GM12878 (cell line): ENCODE results near the gene TMEM17.

Experiments
- CEBPB ChIP-seq, 2 experiments: fragments of 150-350 bp in 1 of 2; IDR thresholded peaks; 2 replicates each; pipeline ENCODE4 v1.6.1; 2012 to 2014; ENCODE audit warnings: low read depth in 2 of 2, low read length in 2 of 2, borderline replicate concordance in 1 of 2, inconsistent platforms in 1 of 2
- EP300 ChIP-seq, 2 experiments: fragments of 150-350 bp in 1 of 2; IDR thresholded peaks; 2 replicates each; pipeline ENCODE4 v1.6.1; 2011 to 2012; ENCODE audit warnings: low read depth in 2 of 2, low read length in 2 of 2, borderline replicate concordance in 1 of 2, improper control_type of control experiment in 1 of 2, inconsistent platforms in 1 of 2; ENCODE audit not compliant: control insufficient read depth in 1 of 2
- POLR2AphosphoS5 ChIP-seq: IDR thresholded peaks from 2 replicates; pipeline ENCODE4 v1.6.1; 2011; ENCODE audit warnings: mild to moderate bottlenecking, low read length, inconsistent platforms
- RBBP5 ChIP-seq: fragments of 200-600 bp; sonication (generic); conservative IDR thresholded peaks from 2 replicates; pipeline ENCODE4 v1.6.1; 2016
- RFX5 ChIP-seq: IDR thresholded peaks from 2 replicates; pipeline ENCODE4 v1.6.1; 2011; ENCODE audit warnings: low read depth, low read length, improper control_type of control experiment
- TF ChIP-seq, protein P1 (sequence below): IDR thresholded peaks from 2 replicates; pipeline ENCODE4 v1.6.1; 2012; ENCODE audit warnings: low read depth, low read length, improper control_type of control experiment
- TF ChIP-seq, protein P2 (sequence below), 3 experiments: IDR thresholded peaks in 2 of 3; conservative IDR thresholded peaks in 1 of 3; 2 replicates each; pipeline ENCODE4 v1.5.1; 2011; ENCODE audit warnings: low read depth in 3 of 3, low read length in 3 of 3, mild to moderate bottlenecking in 3 of 3, control low read depth in 2 of 3, moderate library complexity in 2 of 3, inconsistent platforms in 1 of 3, mixed read lengths in 1 of 3; ENCODE audit not compliant: control insufficient read depth in 2 of 3, insufficient read depth in 1 of 3; ENCODE audit errors: extremely low read depth in 1 of 3

DNA sequence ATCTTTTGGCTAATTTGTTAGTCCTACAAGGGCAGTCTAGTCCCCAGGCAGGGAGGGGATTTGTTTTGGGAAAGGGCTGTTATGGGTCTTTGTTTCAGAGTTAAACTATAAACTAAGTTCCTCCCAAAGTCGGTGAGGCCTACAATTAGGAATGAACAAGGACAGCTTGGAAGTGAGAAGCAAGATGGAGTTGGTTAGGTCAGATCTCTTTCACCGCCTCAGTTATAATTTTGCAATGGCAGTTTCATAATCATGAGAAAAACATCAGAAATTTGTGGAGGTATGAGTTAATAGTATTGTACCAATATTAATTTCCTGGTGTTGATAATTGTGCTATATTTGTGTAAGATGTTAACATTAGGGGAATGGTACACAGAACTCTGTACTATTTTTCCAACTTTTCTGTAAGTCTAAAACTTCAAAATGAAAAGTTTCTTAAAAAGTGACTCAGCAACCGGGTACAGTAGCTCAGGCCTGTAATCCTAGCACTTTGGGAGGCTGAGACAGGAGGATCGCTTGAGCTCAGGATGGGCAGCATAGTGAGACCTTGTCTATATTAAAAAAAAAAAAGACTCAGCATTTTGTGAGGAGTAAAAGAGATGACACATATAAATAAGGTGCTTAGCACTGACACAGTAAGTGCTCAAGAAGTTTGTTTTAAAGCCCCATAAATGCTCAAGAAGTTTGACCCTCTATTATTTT is 40.8 kb downstream of the TMEM17 start:
- TF ChIP-seq RBBP5: no peak
- TF ChIP-seq EP300 (IDR thresholded peaks at IDR 0.05; ENCODE audit: borderline replicate concordance in 1 of 2, control insufficient read depth in 1 of 2, low read depth in 2 of 2, low read length in 2 of 2): no peak
- no peak for TF ChIP-seq POLR2AphosphoS5
- TF ChIP-seq RFX5: no peak
- TF ChIP-seq, protein P1, sequence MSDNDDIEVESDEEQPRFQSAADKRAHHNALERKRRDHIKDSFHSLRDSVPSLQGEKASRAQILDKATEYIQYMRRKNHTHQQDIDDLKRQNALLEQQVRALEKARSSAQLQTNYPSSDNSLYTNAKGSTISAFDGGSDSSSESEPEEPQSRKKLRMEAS: no peak
- TF ChIP-seq CEBPB (IDR thresholded peaks at IDR 0.05; ENCODE audit: borderline replicate concordance in 1 of 2, low read depth in 2 of 2, low read length in 2 of 2): no peak
- TF ChIP-seq, protein P2, sequence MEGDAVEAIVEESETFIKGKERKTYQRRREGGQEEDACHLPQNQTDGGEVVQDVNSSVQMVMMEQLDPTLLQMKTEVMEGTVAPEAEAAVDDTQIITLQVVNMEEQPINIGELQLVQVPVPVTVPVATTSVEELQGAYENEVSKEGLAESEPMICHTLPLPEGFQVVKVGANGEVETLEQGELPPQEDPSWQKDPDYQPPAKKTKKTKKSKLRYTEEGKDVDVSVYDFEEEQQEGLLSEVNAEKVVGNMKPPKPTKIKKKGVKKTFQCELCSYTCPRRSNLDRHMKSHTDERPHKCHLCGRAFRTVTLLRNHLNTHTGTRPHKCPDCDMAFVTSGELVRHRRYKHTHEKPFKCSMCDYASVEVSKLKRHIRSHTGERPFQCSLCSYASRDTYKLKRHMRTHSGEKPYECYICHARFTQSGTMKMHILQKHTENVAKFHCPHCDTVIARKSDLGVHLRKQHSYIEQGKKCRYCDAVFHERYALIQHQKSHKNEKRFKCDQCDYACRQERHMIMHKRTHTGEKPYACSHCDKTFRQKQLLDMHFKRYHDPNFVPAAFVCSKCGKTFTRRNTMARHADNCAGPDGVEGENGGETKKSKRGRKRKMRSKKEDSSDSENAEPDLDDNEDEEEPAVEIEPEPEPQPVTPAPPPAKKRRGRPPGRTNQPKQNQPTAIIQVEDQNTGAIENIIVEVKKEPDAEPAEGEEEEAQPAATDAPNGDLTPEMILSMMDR (IDR thresholded peaks at IDR 0.05 in 2 of 3, conservative IDR thresholded peaks at IDR 0.05 in 1 of 3; ENCODE audit: control insufficient read depth in 2 of 3, extremely low read depth in 1 of 3, insufficient read depth in 1 of 3, low read depth in 3 of 3, low read length in 3 of 3): no peak
